ENCODE measurements around the gene FOXE1.

- TF ChIP-seq CTCF (IDR thresholded peaks at IDR 0.05) (no peak), POLR2A (IDR thresholded peaks at IDR 0.05) (no peak)
Measured at GRCh38 chr9:97873425-97873824, 20.4 kb downstream of the FOXE1 start.

Data from esophagus squamous epithelium (tissue), 4 donors.